Measurements from ENCODE around the gene FOSL2. TPM values are rescaled to one million over a fixed set of nuclear protein-coding genes. Genes with fewer than 3 reads are reported as not detected.

Gene FOSL2
- total and polyA plus RNA-seq, 10 of the 15 experiments (the other 5 are each of a cell fraction or from before 2014, with no cell fraction given) = 0.05 to 1.3 (median 0.34) TPM

- no TSS peak for BruUV-seq (replicated peaks)
- Histone ChIP-seq H3K4me3 (no peak overlapping the region), H4K20me1 (ENCODE audit: control insufficient read depth, insufficient read depth) (no peaks in the 10 kb centered on the region), H3K79me2 (ENCODE audit: control insufficient read depth, insufficient read depth, low read length) (no peaks in the 10 kb centered on the region), H3K27ac (ENCODE audit: control insufficient read depth, insufficient read depth) (no peak overlapping the region), H2AFZ (ENCODE audit: control insufficient read depth, low read depth, low read length) (no peak overlapping the region), H3K9me3 (replicated peaks; ENCODE audit: control insufficient read depth, insufficient read depth, low read length) (no peaks in the 10 kb centered on the region; the same call in 2 of the 3 replicates), H3K4me2 (ENCODE audit: control insufficient read depth, insufficient read depth) (no peak overlapping the region), H3K4me1 (ENCODE audit: control insufficient read depth, insufficient read depth, low read length) (0 out of 2 replicates have a peak, but pooled peaks cover 3% of the 10 kb centered on the region), H3K9ac (ENCODE audit: control insufficient read depth, insufficient read depth, low read length) (no peak overlapping the region), H3K27me3 (replicated peaks in 1 of 2; ENCODE audit: control insufficient read depth in 2 of 2, insufficient read depth in 2 of 2, low read length in 1 of 2) (0 out of 4 replicates have a peak, but pooled peaks cover 0 to 3% of the 10 kb centered on the region in 2 experiments), H3K36me3 (ENCODE audit: control insufficient read depth in 2 of 2, insufficient read depth in 2 of 2, low read length in 1 of 2) (no peaks in the 10 kb centered on the region)
- intact Hi-C loops (cut with micrococcal nuclease; ENCODE audit: unreplicated experiment) (no loop called here), in situ Hi-C loops (cut with MboI) (no loop called here)
- WGBS (ENCODE audit: insufficient coverage, insufficient replicate concordance, low lambda C conversion rate, missing lambda C conversion rate) = 40% methylated on average over 4 of the region's 4 CpGs
- ChIA-PET CTCF (interaction anchor here (2.2 kb wide), 1 partner anchor 691 kb away, joined by 5 read pairs; no protein-coding TSS in a partner anchor), RAD21 (ENCODE audit: unreplicated experiment) (no interaction called here), POLR2A (no interaction called here), SMC1A (ENCODE audit: uncharacterized antibody, unreplicated experiment) (no interaction called here)
- DNase-seq (ENCODE audit: low read depth, low spot score) = no peak
- ATAC-seq = no peak
- no peak for FAIRE-seq
- TF ChIP-seq ATF7 (IDR thresholded peaks at IDR 0.05; ENCODE audit: low read depth) (no peak), PAX8 (IDR thresholded peaks at IDR 0.05) (no peak), PKNOX1 (IDR thresholded peaks at IDR 0.05) (no peak), MEF2B (IDR thresholded peaks at IDR 0.05; ENCODE audit: partially characterized antibody, poor library complexity, severe bottlenecking) (no peak), CBFB (IDR thresholded peaks at IDR 0.05; ENCODE audit: low read depth) (no peak), RELB (IDR thresholded peaks at IDR 0.05; ENCODE audit: low read depth) (no peak), MTA2 (IDR thresholded peaks at IDR 0.05; ENCODE audit: low read depth) (no peak), EP300 (IDR thresholded peaks at IDR 0.05; ENCODE audit: borderline replicate concordance in 1 of 2, control insufficient read depth in 1 of 2, low read depth in 2 of 2, low read length in 2 of 2) (no peak), RUNX3 (IDR thresholded peaks at IDR 0.05; ENCODE audit: low read length) (no peak), ELK1 (IDR thresholded peaks at IDR 0.05; ENCODE audit: low read depth, low read length) (no peak), ATF2 (IDR thresholded peaks at IDR 0.05; ENCODE audit: low read length) (no peak), TBL1XR1 (IDR thresholded peaks at IDR 0.05; ENCODE audit: low read depth, low read length) (no peak), ETV6 (conservative IDR thresholded peaks at IDR 0.05 in 1 of 2, IDR thresholded peaks at IDR 0.05 in 1 of 2; ENCODE audit: borderline replicate concordance in 1 of 2, low read depth in 1 of 2) (no peak), ZNF687 (IDR thresholded peaks at IDR 0.05) (no peak), SMAD5 (IDR thresholded peaks at IDR 0.05; ENCODE audit: low read depth) (no peak)
These were observed 52.3 kb downstream of the FOSL2 start for GRCh38 chr2:28444956-28445355.

Data from GM12878 (cell line).